ENCODE measurements around the gene FAM131B. TPM values are rescaled to one million over a fixed set of nuclear protein-coding genes. Genes with fewer than 3 reads are reported as not detected.
A peak's percentile ranks its signal among the peaks of the same experiment; 100 is the strongest.
"Not testable (repeated sequence)": the region's sequence is repeated elsewhere in the genome, so short reads cannot be mapped to it uniquely, and the experiment has no call there.

FAM131B gene
- under 1 TPM; 0.23 to 0.42 TPM for total RNA-seq
- 0.90 to 6.1 reads per million in 2 donors for total RNA-seq

DNA sequence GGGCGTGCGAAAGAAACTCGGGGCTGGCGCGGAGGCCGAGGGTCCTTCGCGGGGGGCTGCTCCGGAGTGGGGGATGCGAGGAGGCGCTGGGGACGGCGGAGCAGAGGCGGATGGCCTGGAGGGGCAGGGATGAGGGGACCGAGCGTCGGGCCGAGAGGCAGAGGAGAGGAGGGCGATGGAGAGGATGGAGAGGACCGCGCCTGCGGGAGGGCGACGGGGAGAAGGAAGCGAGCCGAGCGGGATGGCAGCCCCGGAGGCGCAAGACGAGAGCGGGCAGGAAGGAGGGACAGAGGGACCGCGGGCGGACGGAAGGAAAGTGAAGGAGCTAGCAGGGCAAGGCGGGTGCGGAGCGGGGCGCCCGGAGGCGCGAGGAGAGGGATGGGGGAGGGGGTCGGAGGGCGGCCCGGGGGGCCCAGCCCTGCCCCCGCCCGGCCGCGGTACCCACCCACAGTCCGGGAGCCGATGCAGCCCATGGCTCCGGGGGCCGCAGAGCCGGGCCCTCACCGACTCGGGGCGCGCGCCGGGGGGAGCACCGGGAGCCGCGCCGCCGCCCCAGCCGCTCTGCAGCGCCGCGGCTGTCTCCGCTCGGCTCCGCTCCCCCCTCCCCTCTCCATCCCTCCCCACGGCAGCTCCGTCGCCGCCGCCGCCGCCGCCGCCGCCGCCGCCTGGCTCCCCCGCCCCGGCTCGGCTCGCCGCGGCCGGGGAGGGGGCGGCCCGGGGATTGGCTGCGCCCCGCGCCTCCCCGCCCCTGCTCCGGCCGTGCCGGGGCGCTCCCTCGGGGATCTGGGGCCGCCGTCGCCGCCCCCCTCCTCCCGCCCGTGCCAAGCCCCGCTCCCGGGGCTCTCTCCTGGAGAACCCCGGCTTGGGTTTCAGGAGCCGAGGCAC lies at the start of gene FAM131B:
Gene FAM131B, minus strand, starts transcription at position 583 of the 885 bp plus-strand sequence. Its CDS starts 110 bp downstream, at position 473.
- H3K4me3 Mint-ChIP-seq = peak within 1 kb of the TSS; percentile 92
- peaks cover 19% of the 10 kb centered on the region for H3K4me1 Mint-ChIP-seq
- DNase-seq = peak in 2 of 3 donors; percentile 43 to 53
- no peaks in the 10 kb centered on the region for H3K9me3 ChIP-seq (ENCODE audit: control insufficient read depth, low read length, poor library complexity, severe bottlenecking)
- H3K27me3 Mint-ChIP-seq = peaks cover 33% of the 10 kb centered on the region
- H3K36me3 Mint-ChIP-seq (ENCODE audit: low read depth) = peaks cover 3% of the 10 kb centered on the region
- peak within 1 kb of the TSS; percentile 14 for H3K27ac Mint-ChIP-seq
- peak; percentile 85 for ATAC-seq

DNA sequence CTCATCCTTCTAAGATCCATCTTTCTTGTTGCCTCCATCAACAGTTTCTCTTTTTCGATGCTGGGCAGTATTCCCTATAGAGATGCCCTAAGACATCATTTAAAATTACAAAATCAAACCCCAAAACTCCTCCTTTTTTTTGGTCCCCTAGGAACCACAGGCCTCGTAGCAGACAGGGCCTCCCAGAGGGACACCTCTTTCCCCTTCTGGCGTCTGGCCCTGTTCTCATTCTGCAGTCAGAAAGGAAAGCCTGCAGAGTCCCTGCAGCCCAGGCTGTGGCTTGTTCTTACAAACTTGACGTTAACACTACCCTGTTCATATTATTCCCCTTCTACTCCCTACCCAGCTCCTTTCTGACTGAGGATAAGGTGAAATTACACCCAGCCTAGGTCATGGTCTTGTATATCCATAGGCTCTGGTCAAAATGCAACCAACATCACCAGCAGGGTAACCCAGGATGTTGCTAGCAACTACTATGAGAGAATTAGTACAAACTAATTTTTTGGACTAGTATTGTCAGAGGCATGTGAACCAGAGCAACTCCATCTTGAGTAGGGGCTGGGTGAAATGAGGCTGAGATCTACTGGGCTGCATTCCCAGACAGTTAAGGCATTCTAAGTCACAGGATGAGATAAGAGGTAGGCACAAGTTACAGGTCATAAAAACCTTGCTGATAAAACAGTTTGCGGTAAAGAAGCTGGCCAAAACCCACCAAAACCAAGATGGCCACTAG lies 49.6 kb upstream of the FAM131B start:
- no peaks in the 10 kb centered on the region for H3K36me3 Mint-ChIP-seq (ENCODE audit: low read depth)
- H3K27me3 Mint-ChIP-seq = no peaks in the 10 kb centered on the region
- H3K27ac Mint-ChIP-seq = peak overlapping the region; percentile 37
- H3K4me3 Mint-ChIP-seq = no peak overlapping the region
- no peaks in the 10 kb centered on the region for H3K9me3 ChIP-seq (ENCODE audit: control insufficient read depth, low read length, poor library complexity, severe bottlenecking)
- DNase-seq (no peak), ATAC-seq (no peak)
- peaks cover 32% of the 10 kb centered on the region for H3K4me1 Mint-ChIP-seq

DNA sequence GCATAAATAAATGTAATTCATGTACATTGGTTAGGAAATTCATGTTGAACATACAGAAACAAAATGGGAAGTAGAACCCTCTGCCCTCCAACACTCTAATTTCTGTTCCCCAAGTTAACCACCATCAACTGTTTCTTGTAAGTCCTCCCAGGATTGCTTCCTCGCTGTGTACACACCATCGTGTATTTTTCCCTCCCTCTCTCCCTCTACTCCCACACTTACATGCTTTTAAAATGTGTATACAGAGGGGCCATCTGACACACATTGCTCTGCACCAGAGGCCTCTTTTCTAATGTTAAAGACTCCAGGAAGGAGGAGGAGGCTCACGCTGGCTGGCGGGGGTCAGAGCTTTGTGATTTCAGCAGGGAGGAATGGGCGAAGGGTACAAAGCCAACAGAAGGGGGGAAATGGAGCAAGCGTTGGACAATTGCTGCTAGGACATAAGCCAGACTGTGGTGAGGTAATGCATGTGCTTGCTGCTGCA lies 48.0 kb upstream of the FAM131B start:
- DNase-seq (no peak), ATAC-seq (no peak)
- H3K9me3 ChIP-seq (ENCODE audit: control insufficient read depth, low read length, poor library complexity, severe bottlenecking) = no peaks in the 10 kb centered on the region
- Mint-ChIP-seq H3K27ac (peak overlapping the region; percentile 91), H3K4me3 (no peak overlapping the region), H3K36me3 (ENCODE audit: low read depth) (no peaks in the 10 kb centered on the region), H3K27me3 (no peaks in the 10 kb centered on the region), H3K4me1 (peaks cover 41% of the 10 kb centered on the region)

DNA sequence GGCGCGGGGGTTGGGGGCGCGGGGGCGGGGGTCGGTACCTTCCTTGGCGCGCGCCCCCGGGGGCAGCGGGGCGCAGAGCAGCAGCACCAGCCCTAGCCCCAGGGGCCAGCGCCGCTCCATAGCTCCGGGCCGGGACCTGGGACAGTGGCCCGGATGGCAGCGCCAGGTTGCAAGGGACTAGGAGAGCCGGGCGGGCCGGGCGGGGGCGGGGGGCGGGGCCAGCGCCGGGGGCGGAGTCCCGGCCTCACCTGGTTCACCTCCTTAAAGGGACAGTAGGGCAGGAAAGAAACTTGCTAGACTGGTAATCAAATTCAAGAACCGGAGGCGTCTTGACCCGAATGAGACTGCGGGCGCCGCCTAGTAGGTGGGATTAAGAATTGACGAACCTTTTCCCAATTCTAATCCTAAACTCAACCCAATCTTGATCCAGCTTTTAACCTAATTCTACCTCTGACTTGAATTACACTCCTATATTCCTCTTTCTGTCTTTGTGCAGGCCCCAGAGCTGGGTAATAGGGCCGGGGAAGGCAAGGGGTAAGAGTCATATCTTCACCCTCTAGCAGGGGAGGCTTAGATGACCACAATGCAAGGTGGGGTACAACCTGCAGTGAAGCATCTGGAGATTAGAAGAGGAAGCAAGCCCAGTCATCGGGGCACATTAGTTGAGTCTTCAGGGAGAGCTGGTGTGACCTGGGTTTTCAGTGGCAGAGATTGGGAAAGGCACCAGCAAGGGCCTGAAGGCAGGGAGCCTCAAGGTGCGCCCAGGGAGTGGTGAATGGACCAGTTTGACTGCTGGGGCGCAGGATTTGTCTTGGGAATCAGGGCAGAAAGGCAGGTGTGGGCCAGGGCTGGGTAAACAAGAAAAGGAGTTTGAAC lies 46.4 kb upstream of the FAM131B start, which contains the start of gene EPHA1:
Gene EPHA1, minus strand, starts transcription at position 171 of the 876 bp plus-strand sequence. Its CDS starts 51 bp downstream, at position 120.
- H3K27ac Mint-ChIP-seq = peak within 1 kb of the TSS; percentile 91
- DNase-seq = peak in 2 of 3 donors; percentile 49 to 60
- peaks cover 53% of the 10 kb centered on the region for H3K4me1 Mint-ChIP-seq
- peak within 1 kb of the TSS; percentile 97 for H3K4me3 Mint-ChIP-seq
- peak; percentile 84 for ATAC-seq
- H3K27me3 Mint-ChIP-seq = no peaks in the 10 kb centered on the region
- no peaks in the 10 kb centered on the region for H3K36me3 Mint-ChIP-seq (ENCODE audit: low read depth)
- no peaks in the 10 kb centered on the region for H3K9me3 ChIP-seq (ENCODE audit: control insufficient read depth, low read length, poor library complexity, severe bottlenecking)

DNA sequence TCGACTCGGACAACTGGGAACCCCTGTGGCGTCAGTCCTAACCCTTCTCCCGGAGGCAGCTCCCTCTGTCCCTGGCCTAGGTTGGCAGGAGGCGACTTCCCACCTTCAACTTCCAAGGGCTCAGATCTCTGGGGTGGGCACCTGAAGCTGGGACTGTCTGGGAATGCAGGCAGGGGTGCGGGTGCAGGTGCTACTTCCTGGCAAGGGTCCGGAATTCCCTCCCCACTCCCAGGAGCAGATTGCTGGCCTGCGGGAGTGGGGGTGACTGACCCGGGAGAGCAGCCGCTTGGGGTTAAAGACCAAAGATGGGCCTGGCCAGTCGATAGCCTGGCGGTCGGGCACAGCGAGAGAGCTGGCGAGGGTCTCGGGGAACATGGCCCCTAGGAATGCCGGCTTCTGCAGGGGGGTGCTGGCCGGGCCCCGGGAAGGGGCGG lies 45.8 kb upstream of the FAM131B start:
- no peaks in the 10 kb centered on the region for H3K27me3 Mint-ChIP-seq
- H3K36me3 Mint-ChIP-seq (ENCODE audit: low read depth) = no peaks in the 10 kb centered on the region
- H3K27ac Mint-ChIP-seq = peak overlapping the region; percentile 89
- ATAC-seq = peak; percentile 6
- H3K4me1 Mint-ChIP-seq = peaks cover 57% of the 10 kb centered on the region
- no peaks in the 10 kb centered on the region for H3K9me3 ChIP-seq (ENCODE audit: control insufficient read depth, low read length, poor library complexity, severe bottlenecking)
- no peak for DNase-seq
- H3K4me3 Mint-ChIP-seq = peak overlapping the region; percentile 97

DNA sequence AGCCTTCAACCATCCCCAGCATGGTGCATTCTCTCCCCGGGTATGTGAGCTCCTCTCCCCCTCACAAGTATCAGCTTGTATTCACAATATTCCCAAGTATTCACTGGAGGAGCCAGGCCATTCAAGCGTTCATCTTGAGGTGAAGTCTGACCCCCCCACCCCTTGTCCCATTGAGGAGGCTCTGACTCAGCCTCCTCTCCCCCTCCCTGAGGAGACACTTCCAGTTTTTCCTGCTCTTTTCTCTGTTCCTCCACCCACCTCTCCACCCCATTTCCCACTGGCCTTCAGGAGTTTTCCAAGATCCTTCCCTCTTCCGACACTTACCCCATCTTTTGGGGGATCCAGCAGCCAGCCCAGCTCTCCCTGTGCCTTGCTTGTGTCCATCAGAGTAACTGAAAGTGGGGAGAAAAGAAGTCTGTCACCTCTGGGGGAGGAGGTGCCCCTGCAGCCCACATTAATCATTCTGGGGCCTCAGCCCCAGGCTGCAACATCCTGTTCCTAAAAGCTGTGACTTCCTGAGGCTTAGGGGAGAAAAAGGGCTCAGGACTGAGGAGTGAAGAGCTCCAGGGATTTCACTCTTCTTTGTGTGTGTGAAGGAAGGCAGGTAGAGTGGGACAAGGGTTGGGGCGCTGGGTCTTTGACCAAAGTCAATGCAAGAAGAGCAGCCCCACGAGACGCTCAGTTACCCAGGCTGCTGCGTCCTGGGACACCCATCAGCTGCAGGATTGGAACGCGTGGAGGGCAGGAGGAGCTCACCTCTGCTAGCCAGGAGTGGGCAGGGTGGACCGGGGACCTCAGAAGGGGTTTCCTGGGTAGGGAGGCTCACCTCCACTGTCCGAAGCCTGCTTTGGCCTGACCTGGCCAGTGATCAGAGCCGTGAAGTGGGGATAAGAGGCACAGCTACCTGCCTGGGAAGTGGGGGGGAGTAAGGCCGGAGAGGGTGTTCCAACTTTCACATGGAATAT lies 45.1 kb upstream of the FAM131B start:
- peak overlapping the region; percentile 89 for H3K27ac Mint-ChIP-seq
- DNase-seq = no peak
- no peaks in the 10 kb centered on the region for H3K36me3 Mint-ChIP-seq (ENCODE audit: low read depth)
- no peaks in the 10 kb centered on the region for H3K27me3 Mint-ChIP-seq
- H3K4me3 Mint-ChIP-seq = peak overlapping the region; percentile 97
- ATAC-seq = peak; percentile 67
- H3K4me1 Mint-ChIP-seq = peaks cover 59% of the 10 kb centered on the region
- no peaks in the 10 kb centered on the region for H3K9me3 ChIP-seq (ENCODE audit: control insufficient read depth, low read length, poor library complexity, severe bottlenecking)

DNA sequence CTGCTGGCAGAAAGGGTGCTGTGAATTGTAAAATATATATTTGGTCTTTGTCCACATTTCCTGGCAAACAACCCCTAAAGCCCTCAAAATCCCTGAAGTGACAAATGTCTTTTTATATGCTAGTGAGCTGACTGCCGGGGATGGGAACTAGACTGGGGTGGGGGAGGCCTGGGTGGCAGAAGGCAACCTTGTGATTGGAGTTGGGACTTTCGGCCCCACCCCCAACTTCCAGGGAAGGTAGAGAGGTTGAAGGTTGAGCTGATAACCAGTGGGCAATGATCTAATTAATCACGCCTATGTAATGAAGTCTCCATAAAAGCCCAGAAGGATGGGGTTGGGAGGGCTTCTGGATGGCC lies 43.5 kb upstream of the FAM131B start:
- H3K36me3 Mint-ChIP-seq (ENCODE audit: low read depth) = no peaks in the 10 kb centered on the region
- no peak for DNase-seq
- no peak overlapping the region for H3K4me3 Mint-ChIP-seq
- H3K27ac Mint-ChIP-seq = no peak overlapping the region
- peaks cover 56% of the 10 kb centered on the region for H3K4me1 Mint-ChIP-seq
- no peaks in the 10 kb centered on the region for H3K9me3 ChIP-seq (ENCODE audit: control insufficient read depth, low read length, poor library complexity, severe bottlenecking)
- no peaks in the 10 kb centered on the region for H3K27me3 Mint-ChIP-seq
- ATAC-seq = no peak

DNA sequence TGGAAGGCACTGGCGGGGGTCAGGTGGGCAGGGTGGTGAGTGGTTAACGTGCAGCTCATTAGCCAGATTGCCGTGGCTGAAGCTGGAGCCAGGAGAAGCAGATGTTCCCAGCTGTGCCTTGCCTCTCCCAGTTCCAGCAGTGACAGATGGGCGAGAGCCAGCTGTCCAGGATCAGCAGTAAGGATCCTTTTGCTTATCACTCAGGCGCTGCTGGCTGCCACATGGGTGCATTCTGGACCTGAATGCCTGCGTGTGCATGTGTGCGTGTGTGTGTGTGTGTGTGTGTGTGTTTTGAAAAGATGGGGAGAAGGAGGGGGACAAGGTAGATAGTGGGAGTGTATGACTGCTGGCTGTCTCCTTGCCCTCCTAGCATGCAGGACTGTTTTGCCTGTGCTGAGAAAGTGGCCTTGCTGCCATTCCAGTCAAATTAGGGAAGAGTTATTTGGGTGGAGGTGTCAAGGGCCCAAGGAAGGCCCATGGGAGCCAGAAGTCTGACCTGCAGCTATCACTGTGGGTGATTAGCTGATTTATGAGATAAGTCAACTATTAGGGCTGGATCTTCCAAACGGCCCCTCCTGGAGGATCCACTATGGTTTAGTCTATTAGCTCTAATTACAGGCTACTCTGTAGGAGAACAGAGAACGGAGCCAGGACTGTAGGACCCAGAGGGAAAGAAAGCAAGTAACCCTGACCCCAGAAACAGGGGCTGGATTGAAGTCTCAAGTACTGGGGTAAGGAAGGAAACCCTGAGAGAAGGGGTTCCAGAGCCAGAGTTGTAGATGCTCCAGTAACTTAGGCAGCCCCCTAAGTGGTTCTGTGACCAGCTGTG lies 42.9 kb upstream of the FAM131B start:
- DNase-seq (no peak), ATAC-seq (no peak)
- Mint-ChIP-seq H3K4me3 (peak overlapping the region; percentile 52), H3K27ac (peak overlapping the region; percentile 70), H3K4me1 (peaks cover 54% of the 10 kb centered on the region), H3K27me3 (no peaks in the 10 kb centered on the region), H3K36me3 (ENCODE audit: low read depth) (no peaks in the 10 kb centered on the region)
- H3K9me3 ChIP-seq (ENCODE audit: control insufficient read depth, low read length, poor library complexity, severe bottlenecking) = no peaks in the 10 kb centered on the region

DNA sequence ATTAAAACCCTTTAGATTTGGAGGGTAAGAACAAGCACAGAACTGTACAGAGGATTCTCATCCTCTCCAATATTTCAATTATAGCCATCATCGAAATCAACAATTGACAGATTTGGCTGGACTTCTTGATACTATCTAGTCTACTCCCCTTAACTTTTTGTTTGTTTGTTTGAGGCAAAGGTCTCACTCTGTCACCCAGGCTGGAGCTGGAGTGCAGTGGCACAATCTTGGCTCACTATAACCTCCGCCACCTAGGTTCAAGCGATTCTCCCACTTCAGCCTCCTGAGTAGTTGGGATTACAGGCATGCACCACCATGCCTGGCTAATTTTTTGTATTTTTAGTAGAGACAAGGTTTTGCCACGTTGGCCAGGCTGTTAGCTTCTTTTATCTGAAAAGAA lies 39.7 kb upstream of the FAM131B start:
- not testable (repeated sequence) for ATAC-seq; H3K9me3 ChIP-seq (ENCODE audit: control insufficient read depth, low read length, poor library complexity, severe bottlenecking); H3K4me3 Mint-ChIP-seq; H3K27me3 Mint-ChIP-seq; DNase-seq; H3K36me3 Mint-ChIP-seq (ENCODE audit: low read depth)
- Mint-ChIP-seq H3K27ac (peak overlapping the region; percentile 70), H3K4me1 (peaks cover 31% of the 10 kb centered on the region)

DNA sequence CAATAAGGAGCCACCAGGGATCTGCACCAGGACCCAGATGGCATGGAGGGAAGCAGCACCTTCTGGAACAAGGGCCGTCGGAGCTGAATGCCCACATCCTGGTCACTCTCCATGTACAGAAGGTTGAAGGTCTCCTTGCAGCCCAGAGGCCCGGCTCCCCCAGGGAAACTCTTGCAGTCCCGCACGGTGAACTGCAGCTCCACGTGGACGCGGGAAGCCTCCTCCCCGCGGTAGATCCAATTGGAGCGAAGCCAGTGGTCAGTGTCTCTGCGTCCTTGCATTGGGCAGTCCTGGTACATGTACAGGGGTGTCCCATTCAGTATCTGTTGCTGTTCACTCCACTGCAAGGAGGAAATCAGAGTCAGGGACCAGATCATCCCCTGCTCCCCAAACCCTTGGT lies 38.8 kb upstream of the FAM131B start:
- H3K9me3 ChIP-seq (ENCODE audit: control insufficient read depth, low read length, poor library complexity, severe bottlenecking) = no peaks in the 10 kb centered on the region
- peaks cover 8% of the 10 kb centered on the region for H3K36me3 Mint-ChIP-seq (ENCODE audit: low read depth)
- DNase-seq (no peak), ATAC-seq (no peak)
- peaks cover 23% of the 10 kb centered on the region for H3K4me1 Mint-ChIP-seq
- no peak overlapping the region for H3K27ac Mint-ChIP-seq
- no peaks in the 10 kb centered on the region for H3K27me3 Mint-ChIP-seq
- no peak overlapping the region for H3K4me3 Mint-ChIP-seq

DNA sequence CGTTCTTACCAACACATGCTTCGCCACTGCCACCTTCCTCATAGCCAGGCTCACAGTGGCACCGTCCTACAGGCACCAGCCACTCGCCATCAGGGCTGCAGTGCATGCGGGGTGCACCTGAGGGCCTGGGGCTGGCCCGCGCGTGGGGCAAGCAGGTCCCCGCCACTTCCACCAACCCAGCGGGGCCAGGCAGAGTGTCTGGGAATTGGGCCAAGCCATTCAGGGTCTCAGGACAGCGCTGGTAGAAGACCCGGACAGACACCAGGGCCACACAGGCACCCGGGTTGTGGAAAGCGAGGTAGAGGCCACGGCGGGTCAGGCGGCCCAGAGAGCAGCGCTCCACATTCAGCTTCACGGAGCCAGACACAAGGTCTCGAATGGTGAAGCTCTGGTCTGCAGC lies 37.1 kb upstream of the FAM131B start:
- peaks cover 18% of the 10 kb centered on the region for H3K4me1 Mint-ChIP-seq
- no peak overlapping the region for H3K4me3 Mint-ChIP-seq
- H3K9me3 ChIP-seq (ENCODE audit: control insufficient read depth, low read length, poor library complexity, severe bottlenecking) = no peaks in the 10 kb centered on the region
- H3K27ac Mint-ChIP-seq = no peak overlapping the region
- ATAC-seq = no peak
- DNase-seq = no peak
- no peaks in the 10 kb centered on the region for H3K27me3 Mint-ChIP-seq
- peaks cover 12% of the 10 kb centered on the region for H3K36me3 Mint-ChIP-seq (ENCODE audit: low read depth)

Measured in T-helper 17 cell (primary cell).